Measurements from ENCODE around the gene APLP2.
"Not testable (repeated sequence)": the region's sequence is repeated elsewhere in the genome, so short reads cannot be mapped to it uniquely, and the experiment has no call there.

The APLP2 gene

GRCh38 chr11:130178441-130179339 lies 109.0 kb downstream of the APLP2 start:
- DNase-seq, result no peak

- DNase-seq, result no peak
Measured at GRCh38 chr11:130179396-130180306, 110.0 kb downstream of the APLP2 start.

GRCh38 chr11:130180491-130180890 lies 110.8 kb downstream of the APLP2 start:
- DNase-seq, result no peak

DNA sequence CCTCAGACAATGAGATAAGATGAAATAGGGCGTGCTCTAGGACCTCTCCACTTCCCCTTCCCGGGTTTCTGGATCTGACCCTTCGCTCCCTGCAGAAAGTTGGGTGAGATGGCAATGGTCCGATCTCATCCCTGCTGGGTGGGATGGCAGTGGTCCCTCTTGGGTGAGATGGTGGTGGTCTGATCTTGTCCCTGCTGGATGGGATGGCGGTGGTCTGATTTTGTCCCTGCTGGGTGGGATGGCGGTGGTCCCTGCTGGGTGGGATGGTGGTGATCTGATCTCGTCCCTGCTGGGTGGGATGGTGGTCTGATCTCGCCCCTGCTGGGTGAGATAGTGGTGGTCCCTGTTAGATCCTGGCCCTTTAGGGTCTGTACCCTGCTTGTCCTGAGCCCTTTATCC lies 111.2 kb downstream of the APLP2 start:
- no peak for DNase-seq

DNA sequence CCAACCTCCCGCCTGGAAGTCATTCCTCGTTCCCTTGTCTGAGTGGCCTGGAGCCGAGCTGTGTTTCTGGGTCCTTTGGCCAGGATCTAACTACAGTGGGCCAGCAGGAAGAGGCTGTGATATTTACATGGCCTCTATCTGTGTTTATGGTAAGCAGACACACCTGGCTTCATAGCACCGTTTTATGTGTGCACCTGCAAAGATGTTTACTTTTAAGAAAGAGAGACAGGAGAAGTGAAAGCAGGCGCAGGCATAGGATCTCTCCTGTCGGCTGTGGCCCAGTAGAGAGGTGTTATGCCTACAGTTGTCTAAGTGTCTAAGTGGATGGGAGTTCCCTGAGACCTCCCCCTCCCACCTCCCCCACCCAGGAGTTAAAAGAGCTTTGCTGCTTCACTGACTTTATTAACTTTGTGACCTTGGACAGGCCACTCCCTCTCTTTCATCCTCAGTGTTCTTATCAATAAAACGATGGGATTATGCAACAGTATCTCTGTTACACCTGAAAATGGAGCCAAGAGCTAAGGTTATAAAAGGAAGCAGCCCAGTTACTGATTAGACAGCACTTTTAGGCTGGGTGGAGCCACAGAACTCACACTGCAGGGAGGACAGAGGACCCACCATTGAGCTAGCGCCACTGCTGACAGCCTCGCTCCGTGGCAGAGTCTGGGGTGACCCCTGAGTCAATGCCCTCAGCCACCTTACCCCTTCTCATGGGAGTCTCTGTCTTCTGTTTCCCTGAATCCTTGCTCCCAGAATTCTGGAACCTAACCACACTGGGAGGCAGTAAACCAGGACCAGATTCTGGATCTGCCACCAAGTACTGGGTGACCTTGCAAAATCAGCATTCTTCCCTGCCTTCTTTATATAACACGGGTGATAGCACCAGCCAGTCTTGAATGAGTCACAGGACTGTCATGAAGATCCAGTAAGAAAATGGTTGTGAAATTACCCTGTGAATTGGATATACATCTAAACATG lies 111.9 kb downstream of the APLP2 start:
- DNase-seq, result peak in 1 of 2 experiments; percentile 44

GRCh38 chr11:130183878-130184610 lies 114.3 kb downstream of the APLP2 start:
- DNase-seq, result no peak

DNA sequence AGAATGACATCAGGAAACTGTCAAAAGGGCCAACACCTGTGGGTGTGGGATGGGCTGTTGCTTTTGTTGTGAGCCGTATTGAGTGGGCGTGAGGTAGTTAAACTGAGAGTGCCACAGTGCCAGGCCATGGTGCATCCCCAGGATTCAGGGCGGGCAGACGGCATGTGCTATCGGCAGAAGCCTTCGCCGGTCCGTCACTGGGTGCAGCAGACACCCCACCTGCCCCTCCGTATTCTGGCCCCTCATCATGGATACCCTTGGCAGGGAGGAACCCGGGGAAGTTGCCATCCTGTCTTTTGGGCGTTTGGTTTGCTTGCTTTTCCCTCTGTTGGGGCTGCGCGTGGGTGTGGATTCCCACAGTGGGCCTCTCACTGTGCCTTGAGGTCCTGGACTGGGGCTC lies 117.4 kb downstream of the APLP2 start:
- no peak for DNase-seq

- DNase-seq, result no peak
Measured at GRCh38 chr11:130188047-130188446, 118.4 kb downstream of the APLP2 start.

- DNase-seq, result no peak
Measured at GRCh38 chr11:130188585-130189347, 119.1 kb downstream of the APLP2 start.

DNA sequence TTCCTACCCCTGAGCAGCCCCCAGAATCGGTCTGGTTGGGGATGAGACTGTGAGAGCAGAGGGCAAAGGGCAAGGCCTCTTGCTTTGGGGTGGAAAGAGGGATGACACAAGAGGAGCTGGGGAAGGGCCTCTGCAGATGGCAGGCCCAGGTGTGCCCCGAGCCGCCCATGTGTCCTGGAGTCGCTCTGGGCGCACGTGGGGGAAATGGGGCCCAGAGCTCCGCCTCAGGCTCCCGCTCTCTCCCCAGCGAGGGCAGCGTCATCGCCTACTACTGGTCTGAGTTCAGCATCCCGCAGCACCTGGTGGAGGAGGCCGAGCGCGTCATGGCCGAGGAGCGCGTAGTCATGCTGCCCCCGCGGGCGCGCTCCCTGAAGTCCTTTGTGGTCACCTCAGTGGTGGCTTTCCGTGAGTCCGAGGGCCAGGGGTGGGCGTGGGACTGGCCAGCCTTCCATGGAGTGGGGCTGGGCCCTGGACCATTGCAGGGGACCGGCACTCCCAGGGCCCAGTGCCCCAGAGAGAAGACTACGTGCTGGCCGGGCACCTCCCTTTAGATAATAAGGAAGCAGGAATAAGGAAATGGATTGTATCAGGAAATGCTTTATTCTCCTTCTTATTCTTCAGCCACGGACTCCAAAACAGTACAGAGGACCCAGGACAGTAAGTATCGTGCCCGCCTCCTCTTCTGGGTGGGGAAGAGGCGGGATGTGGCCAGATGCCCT lies 120.0 kb downstream of the APLP2 start:
- DNase-seq, result no peak

DNA sequence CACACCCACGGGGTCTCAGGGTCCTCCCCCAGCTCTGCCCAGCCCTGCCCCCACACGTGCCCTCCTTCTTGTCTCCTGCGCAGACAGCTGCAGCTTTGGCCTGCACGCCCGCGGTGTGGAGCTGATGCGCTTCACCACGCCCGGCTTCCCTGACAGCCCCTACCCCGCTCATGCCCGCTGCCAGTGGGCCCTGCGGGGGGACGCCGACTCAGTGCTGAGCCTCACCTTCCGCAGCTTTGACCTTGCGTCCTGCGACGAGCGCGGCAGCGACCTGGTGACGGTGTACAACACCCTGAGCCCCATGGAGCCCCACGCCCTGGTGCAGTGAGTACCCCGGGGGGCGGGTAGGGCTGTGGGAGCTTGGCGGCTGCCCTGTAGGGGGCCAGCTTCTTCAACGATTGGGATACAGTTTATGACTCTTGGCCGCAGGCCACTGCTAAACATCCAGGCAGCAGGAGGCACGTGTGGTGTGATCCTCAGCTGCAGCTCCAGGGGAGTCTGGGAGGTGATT lies 120.7 kb downstream of the APLP2 start:
- no peak for DNase-seq

DNA sequence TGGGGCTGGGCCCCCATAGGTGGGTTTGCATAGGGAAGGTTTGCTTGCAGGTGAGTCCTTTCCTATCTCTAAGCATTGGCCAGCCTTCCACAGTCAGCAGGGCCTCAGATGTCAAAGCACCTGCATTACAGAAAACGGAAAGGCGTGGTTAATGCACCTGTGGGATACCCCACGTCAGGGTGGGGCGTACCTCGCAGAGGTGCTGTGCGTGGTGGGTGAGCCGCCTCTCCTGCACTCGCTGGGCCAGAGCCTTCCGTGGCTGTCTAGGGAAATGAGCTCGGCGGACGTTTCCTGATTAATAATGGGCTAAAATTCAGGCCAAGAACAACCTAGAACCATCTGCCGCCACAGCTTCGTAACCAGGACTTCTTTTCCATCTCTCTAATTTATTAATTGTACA lies 122.2 kb downstream of the APLP2 start:
- no peak for DNase-seq

GRCh38 chr11:130192845-130193267 lies 123.2 kb downstream of the APLP2 start:
- no peak for DNase-seq

- not testable (repeated sequence) for DNase-seq
Measured at GRCh38 chr11:130193551-130193950, 123.9 kb downstream of the APLP2 start.

Data from NCI-H1930 (cell line).